GM12874 (cell line): Measurements from ENCODE around the gene CCNB2.

Experiments
- CTCF ChIP-seq: IDR thresholded peaks from 2 replicates; pipeline ENCODE4 v1.5.1; 2011; ENCODE audit warnings: low read depth, mild to moderate bottlenecking, control low read depth, low read length, moderate library complexity; ENCODE audit not compliant: insufficient read depth

CCNB2 gene

GRCh38 chr15:59104912-59105732, at the start of gene CCNB2:
Gene CCNB2, plus strand, starts transcription at chr15:59105146. Its CDS starts 123 bp downstream, at chr15:59105269.
- TF ChIP-seq CTCF = no peak

GRCh38 chr15:59059076-59059597, 45.8 kb upstream of the CCNB2 start:
- TF ChIP-seq CTCF = no peak

GRCh38 chr15:59060348-59060747, 44.6 kb upstream of the CCNB2 start:
- TF ChIP-seq CTCF = no peak

GRCh38 chr15:59063042-59063441, 41.9 kb upstream of the CCNB2 start:
- no peak for TF ChIP-seq CTCF

GRCh38 chr15:59069430-59069829, 35.5 kb upstream of the CCNB2 start:
- no peak for TF ChIP-seq CTCF

GRCh38 chr15:59074607-59075006, 30.3 kb upstream of the CCNB2 start:
- no peak for TF ChIP-seq CTCF

GRCh38 chr15:59087731-59088130, 17.2 kb upstream of the CCNB2 start:
- TF ChIP-seq CTCF = no peak
